ENCODE measurements around the gene AXIN2.

GRCh38 chr17:65533056-65533745 is 28.2 kb downstream of the AXIN2 start:
- no peak for TF ChIP-seq POLR2A (IDR thresholded peaks at IDR 0.05)
- TF ChIP-seq CTCF (IDR thresholded peaks at IDR 0.05), result no peak

Measured in testis (tissue), 2 donors.